Measurements from ENCODE around the gene ADIPOR2.

DNA sequence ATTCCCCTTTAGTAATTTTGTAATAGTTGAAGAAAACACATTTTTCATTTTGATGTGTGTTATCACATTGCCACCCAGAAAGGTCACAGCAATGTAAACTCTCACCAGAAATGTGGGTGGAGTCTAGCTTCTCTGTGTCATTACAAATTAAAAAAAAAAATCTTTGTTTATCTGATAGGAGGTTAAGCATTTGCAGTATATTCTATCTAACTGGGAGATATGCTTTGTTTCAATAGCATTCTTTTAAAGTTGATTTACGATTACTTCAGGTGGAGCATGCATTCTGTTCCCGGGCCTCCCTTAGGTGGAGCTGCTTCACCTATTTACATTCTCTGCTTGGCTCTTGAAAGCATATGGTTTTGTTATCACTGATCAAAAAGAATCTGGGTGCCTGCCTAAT, 7.8 kb downstream of the ADIPOR2 start:
- TF ChIP-seq, protein P1, sequence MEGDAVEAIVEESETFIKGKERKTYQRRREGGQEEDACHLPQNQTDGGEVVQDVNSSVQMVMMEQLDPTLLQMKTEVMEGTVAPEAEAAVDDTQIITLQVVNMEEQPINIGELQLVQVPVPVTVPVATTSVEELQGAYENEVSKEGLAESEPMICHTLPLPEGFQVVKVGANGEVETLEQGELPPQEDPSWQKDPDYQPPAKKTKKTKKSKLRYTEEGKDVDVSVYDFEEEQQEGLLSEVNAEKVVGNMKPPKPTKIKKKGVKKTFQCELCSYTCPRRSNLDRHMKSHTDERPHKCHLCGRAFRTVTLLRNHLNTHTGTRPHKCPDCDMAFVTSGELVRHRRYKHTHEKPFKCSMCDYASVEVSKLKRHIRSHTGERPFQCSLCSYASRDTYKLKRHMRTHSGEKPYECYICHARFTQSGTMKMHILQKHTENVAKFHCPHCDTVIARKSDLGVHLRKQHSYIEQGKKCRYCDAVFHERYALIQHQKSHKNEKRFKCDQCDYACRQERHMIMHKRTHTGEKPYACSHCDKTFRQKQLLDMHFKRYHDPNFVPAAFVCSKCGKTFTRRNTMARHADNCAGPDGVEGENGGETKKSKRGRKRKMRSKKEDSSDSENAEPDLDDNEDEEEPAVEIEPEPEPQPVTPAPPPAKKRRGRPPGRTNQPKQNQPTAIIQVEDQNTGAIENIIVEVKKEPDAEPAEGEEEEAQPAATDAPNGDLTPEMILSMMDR (conservative IDR thresholded peaks at IDR 0.05 in 1 of 2, IDR thresholded peaks at IDR 0.05 in 1 of 2; ENCODE audit: low read depth in 1 of 2, low read length in 2 of 2) = no peak
- no peak for TF ChIP-seq EZH2 (IDR thresholded peaks at IDR 0.05; ENCODE audit: low read length, missing control alignments)

All from fibroblast of lung (primary cell).